MM.1S (cell line): ENCODE data around the gene HEXIM1.

Source experiments
- DNase-seq: peaks from one replicate; pipeline ENCODE4 v3.0.0-alpha.2; 2015
- H2AFZ ChIP-seq: fragments of 300-600 bp; sonication (generic); 2 replicates; pipeline ENCODE4 v1.6.0; 2016; ENCODE audit warnings: antibody characterized with exemption, low read length
- H3F3A ChIP-seq: fragments of 300-600 bp; sonication (generic); 2 replicates; pipeline ENCODE4 v1.6.1; 2016; ENCODE audit warnings: mild to moderate bottlenecking, antibody characterized with exemption, low read length, moderate library complexity, mixed read lengths; ENCODE audit not compliant: insufficient read depth
- H3K27ac ChIP-seq: fragments of 300-600 bp; sonication (generic); 2 replicates; pipeline ENCODE4 v1.5.1; 2016; ENCODE audit warnings: mild to moderate bottlenecking, low read length
- H3K27me3 ChIP-seq: fragments of 300-600 bp; sonication (generic); replicated peaks from 2 replicates; pipeline ENCODE4 v1.6.0; 2016; ENCODE audit warnings: low read length; ENCODE audit not compliant: insufficient read depth
- H3K36me3 ChIP-seq: fragments of 300-600 bp; sonication (generic); replicated peaks from 2 replicates; pipeline ENCODE4 v1.6.1; 2016; ENCODE audit warnings: mild to moderate bottlenecking, low read length, mixed read lengths; ENCODE audit not compliant: insufficient read depth
- H3K4me1 ChIP-seq: fragments of 300-600 bp; sonication (generic); 2 replicates; pipeline ENCODE4 v1.6.1; 2016; ENCODE audit warnings: low read length, mixed read lengths
- H3K4me2 ChIP-seq: fragments of 300-600 bp; sonication (generic); 2 replicates; pipeline ENCODE4 v1.6.0; 2016; ENCODE audit warnings: low read depth, low read length
- H3K4me3 ChIP-seq: fragments of 300-600 bp; sonication (generic); 2 replicates; pipeline ENCODE4 v1.5.1; 2016; ENCODE audit warnings: low read length, mixed read lengths
- H3K79me2 ChIP-seq: fragments of 300-600 bp; sonication (generic); 2 replicates; pipeline ENCODE4 v1.6.1; 2016; ENCODE audit warnings: mixed run types, low read length, mixed read lengths
- H3K9ac ChIP-seq: fragments of 300-600 bp; sonication (generic); 2 replicates; pipeline ENCODE4 v1.6.1; 2016; ENCODE audit warnings: low read length, mixed read lengths
- H3K9me2 ChIP-seq: fragments of 300-600 bp; sonication (generic); replicated peaks from 2 replicates; pipeline ENCODE4 v1.6.1; 2016; ENCODE audit warnings: mild to moderate bottlenecking, low read length, mixed read lengths; ENCODE audit not compliant: insufficient read depth
- H3K9me3 ChIP-seq: fragments of 300-600 bp; sonication (generic); replicated peaks from 2 replicates; pipeline ENCODE4 v1.6.1; 2016; ENCODE audit warnings: mild to moderate bottlenecking, low read length, mixed read lengths; ENCODE audit not compliant: insufficient read depth
- H4K20me1 ChIP-seq: fragments of 300-600 bp; sonication (generic); 2 replicates; pipeline ENCODE4 v1.6.1; 2016; ENCODE audit warnings: mild to moderate bottlenecking, low read length, moderate library complexity, mixed read lengths; ENCODE audit not compliant: insufficient read depth
- CTCF ChIP-seq: fragments of 300-600 bp; sonication (generic); IDR thresholded peaks from 2 replicates; pipeline ENCODE4 v1.5.1; 2016; ENCODE audit warnings: antibody characterized with exemption, low read length, mixed read lengths
- EZH2 ChIP-seq: fragments of 300-600 bp; sonication (generic); optimal IDR thresholded peaks from 2 replicates; pipeline ENCODE3; 2017; ENCODE audit warnings: low read depth, mild to moderate bottlenecking, antibody characterized with exemption, low read length, mixed read lengths
- EZH2phosphoT487 ChIP-seq: fragments of 300-600 bp; sonication (generic); IDR thresholded peaks from 2 replicates; pipeline ENCODE4 v1.6.1; 2018; ENCODE audit warnings: antibody characterized with exemption, low read length

The HEXIM1 gene

GRCh38 chr17:45186801-45187354, 38.6 kb downstream of the HEXIM1 start:
- no peak overlapping the region for H3K4me3 ChIP-seq
- no peak overlapping the region for H3K9ac ChIP-seq
- H3F3A ChIP-seq = no peaks in the 10 kb centered on the region
- no peak for DNase-seq
- no peaks in the 10 kb centered on the region for H4K20me1 ChIP-seq
- H3K27me3 ChIP-seq = no peaks in the 10 kb centered on the region
- no peak overlapping the region for H3K27ac ChIP-seq
- H3K9me2 ChIP-seq = no peaks in the 10 kb centered on the region
- no peaks in the 10 kb centered on the region for H3K4me1 ChIP-seq
- H3K9me3 ChIP-seq = no peaks in the 10 kb centered on the region
- H3K4me2 ChIP-seq = no peak overlapping the region
- no peaks in the 10 kb centered on the region for H3K79me2 ChIP-seq
- no peak for TF ChIP-seq EZH2phosphoT487
- no peak for TF ChIP-seq CTCF
- no peak for TF ChIP-seq EZH2
- no peaks in the 10 kb centered on the region for H3K36me3 ChIP-seq
- no peak overlapping the region for H2AFZ ChIP-seq

- H2AFZ ChIP-seq = no peak overlapping the region
- no peaks in the 10 kb centered on the region for H3K36me3 ChIP-seq
- TF ChIP-seq CTCF = no peak
- no peak for TF ChIP-seq EZH2
- no peak for TF ChIP-seq EZH2phosphoT487
- H3K27ac ChIP-seq = no peak overlapping the region
- no peaks in the 10 kb centered on the region for H3K9me3 ChIP-seq
- no peaks in the 10 kb centered on the region for H3K27me3 ChIP-seq
- no peak for DNase-seq
- H3F3A ChIP-seq = no peaks in the 10 kb centered on the region
- no peaks in the 10 kb centered on the region for H4K20me1 ChIP-seq
- no peak overlapping the region for H3K4me2 ChIP-seq
- H3K79me2 ChIP-seq = no peaks in the 10 kb centered on the region
- H3K4me1 ChIP-seq = no peaks in the 10 kb centered on the region
- H3K4me3 ChIP-seq = no peak overlapping the region
- H3K9ac ChIP-seq = no peak overlapping the region
- H3K9me2 ChIP-seq = no peaks in the 10 kb centered on the region
Measured at GRCh38 chr17:45189009-45189408, 40.7 kb downstream of the HEXIM1 start.

- Histone ChIP-seq H3K4me1 (no peaks in the 10 kb centered on the region), H3K27me3 (no peaks in the 10 kb centered on the region), H3K9me2 (no peaks in the 10 kb centered on the region), H3K9me3 (no peaks in the 10 kb centered on the region), H3K4me2 (no peak overlapping the region), H3K9ac (no peak overlapping the region), H3K4me3 (no peak overlapping the region), H3K27ac (no peak overlapping the region), H3K36me3 (no peaks in the 10 kb centered on the region), H3K79me2 (no peaks in the 10 kb centered on the region), H3F3A (no peaks in the 10 kb centered on the region), H2AFZ (no peak overlapping the region), H4K20me1 (no peaks in the 10 kb centered on the region)
- DNase-seq = no peak
- TF ChIP-seq CTCF = no peak
- TF ChIP-seq EZH2 = no peak
- TF ChIP-seq EZH2phosphoT487 = no peak
Measured at GRCh38 chr17:45190503-45191255, 42.4 kb downstream of the HEXIM1 start.
